ENCODE measurements around the gene LARGE2.

Gene LARGE2

DNA sequence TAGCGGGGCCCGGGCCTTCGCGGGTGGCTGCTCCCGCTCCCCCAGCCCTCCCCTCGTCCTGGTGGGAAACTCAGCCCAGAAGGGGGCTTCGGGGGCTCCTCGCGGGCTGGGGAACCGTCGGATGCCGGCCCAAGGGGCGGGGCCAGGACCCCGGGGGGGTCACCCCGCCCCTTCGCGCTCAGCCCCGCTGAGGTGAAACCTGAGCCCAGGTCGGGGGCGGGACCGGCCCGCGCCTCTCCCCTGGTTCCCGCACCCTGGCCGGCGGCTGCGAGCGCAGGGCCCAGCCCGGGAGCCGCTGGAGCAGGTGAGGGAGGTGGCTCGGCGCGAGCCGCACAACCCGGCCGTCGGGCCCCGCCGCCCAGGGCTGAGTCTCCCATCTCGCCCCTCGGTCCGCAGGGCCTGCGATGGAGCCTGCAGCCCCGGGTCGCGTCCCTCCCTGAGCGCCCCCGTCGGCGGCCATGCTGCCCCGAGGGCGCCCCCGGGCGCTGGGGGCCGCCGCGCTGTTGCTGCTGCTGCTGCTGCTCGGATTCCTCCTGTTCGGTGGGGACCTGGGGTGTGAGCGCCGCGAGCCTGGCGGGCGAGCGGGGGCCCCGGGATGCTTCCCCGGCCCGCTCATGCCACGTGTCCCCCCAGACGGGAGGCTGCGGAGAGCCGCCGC, at the start of gene LARGE2:
TSS of gene LARGE2 (plus strand) at position 232 of the 658 bp plus-strand sequence. CDS start at position 459, 227 bp downstream.
- no peak for DNase-seq

DNA sequence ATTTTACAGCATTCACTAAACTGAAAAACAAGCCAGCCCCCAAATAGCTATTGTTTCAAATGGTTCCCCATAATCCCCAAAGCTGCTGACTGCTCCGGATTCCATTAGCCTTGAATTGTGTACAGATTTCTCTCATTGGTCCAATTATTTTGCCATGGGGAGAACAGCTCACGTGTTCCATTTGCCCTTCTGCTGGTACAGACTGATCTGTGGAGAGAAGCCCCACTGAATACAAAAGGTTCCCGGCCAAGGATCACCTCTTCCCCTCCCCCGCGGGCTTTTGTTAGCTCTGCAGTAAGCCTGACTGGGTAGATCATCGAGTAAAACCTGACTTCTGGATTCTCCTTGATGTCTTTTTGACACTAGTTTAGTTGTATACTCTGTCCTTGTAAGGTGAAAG, 46.1 kb upstream of the LARGE2 start:
- DNase-seq: no peak

DNA sequence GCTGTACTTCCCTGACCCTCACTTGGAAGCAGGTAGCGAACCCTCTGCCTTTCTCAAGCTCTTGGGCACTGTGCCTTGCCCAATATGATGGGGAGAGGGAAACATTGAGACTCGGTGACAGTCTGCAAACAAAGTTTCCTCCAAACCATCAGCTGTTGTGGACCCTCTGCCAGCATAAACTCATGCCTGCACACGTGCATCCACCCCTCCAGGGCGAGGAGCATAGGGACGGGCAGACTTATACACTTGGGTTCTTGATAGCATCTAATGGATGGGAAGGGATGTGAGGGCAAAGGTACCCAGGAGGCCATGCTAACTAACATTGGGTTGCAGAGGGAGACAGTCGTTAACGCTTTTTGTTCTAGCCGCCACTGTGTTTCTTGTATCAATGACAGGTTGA, 45.2 kb upstream of the LARGE2 start:
- no peak for DNase-seq

DNA sequence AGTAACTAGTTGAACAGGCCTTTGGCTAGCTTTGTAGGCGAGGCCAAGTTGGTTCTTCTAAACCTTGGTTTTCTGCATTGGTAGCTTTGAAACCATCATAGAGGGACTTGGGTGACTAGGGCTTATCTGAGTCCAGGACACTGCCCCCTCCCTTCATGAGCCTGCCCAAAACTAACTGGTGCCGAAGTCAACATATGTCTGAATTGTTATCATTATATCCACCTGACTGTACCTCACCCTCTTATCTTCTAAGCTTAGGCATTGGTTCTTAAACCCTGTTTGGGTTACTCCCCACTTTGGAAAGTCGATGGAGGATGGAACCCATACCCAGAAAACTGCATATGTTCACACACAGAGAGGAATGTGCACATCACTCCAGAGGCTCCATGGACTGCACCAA, 44.6 kb upstream of the LARGE2 start:
- no peak for DNase-seq

DNA sequence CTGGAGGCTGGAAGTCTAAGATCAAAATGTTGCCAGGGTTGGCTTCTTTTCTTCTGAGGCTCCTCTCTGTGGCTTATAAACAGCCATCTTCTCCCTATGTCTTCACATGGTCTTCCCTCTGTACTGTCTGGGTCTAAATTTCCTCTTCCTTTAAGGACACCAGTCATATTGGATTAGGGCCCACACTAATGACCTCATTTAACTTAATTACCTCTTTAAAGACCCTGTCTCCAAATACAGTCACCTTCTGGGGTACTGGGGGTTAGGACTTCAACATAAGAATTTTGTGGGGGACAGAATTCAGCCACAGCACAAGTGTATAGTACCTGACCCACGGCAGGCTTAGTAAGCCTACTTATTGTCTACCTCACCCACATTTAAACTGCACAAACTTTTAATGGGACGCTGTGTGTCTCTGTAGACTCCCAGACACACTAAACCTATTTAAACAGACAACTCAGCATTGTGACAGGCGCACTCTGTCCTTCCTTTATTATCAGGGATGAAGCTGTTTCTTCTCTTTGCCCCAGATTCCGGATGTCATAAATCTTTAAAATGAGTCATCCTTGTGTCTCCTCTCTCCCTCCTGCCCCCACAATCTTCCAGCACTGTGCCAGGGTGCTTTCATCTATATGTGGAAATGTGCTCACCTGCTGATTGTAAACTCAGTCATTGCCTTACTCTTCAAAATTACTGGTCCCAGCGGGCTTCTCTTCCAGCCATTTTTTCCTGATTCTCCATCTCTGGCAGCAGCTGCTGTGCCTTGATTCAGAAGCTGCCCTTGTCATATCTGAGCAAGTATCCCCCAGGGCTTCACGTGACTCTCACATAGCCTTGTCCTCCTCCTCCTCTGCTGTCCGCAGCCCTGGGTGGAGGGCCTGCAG, 42.4 kb upstream of the LARGE2 start:
- DNase-seq: no peak

- no peak for DNase-seq
Observed at GRCh38 chr11:45880772-45881570, 41.5 kb upstream of the LARGE2 start.

- no peak for DNase-seq
Observed at GRCh38 chr11:45881708-45882368, 40.6 kb upstream of the LARGE2 start.

DNA sequence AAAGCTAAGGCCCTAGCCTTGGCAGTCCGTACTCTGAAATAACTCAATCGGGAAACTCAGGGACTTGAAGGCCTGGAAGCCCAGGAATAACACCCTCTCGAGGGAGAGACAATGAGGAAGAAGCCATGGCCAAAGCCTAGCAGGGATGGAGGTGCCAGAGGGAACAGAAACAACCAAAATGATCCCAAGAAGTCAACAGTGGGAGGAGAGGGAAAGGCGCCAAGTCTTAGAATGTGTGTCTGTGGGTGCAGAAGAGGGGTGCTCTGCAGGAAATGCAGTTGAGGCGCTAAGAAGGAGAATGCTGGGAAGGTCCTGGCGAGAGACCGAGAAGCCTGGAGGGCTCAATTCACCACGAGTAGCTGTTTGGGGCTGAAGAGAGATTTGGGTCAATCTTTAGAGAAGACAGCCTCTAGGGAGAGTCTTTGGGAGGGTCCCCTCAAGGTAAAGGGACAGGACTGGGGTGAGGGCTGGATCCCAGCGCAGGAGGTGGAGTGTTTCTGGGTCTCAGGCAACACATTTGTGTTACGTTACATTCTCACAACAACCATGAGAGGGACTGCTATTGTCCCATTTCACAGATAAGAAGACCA, 37.8 kb upstream of the LARGE2 start:
- DNase-seq: no peak

GRCh38 chr11:45885274-45885920, 37.1 kb upstream of the LARGE2 start, which contains the start of gene MAPK8IP1:
Gene MAPK8IP1 (plus strand): TSS chr11:45885651. CDS start chr11:45885821, 170 bp downstream.
- DNase-seq: no peak

- no peak for DNase-seq
Observed at GRCh38 chr11:45885921-45886721, 36.3 kb upstream of the LARGE2 start.

DNA sequence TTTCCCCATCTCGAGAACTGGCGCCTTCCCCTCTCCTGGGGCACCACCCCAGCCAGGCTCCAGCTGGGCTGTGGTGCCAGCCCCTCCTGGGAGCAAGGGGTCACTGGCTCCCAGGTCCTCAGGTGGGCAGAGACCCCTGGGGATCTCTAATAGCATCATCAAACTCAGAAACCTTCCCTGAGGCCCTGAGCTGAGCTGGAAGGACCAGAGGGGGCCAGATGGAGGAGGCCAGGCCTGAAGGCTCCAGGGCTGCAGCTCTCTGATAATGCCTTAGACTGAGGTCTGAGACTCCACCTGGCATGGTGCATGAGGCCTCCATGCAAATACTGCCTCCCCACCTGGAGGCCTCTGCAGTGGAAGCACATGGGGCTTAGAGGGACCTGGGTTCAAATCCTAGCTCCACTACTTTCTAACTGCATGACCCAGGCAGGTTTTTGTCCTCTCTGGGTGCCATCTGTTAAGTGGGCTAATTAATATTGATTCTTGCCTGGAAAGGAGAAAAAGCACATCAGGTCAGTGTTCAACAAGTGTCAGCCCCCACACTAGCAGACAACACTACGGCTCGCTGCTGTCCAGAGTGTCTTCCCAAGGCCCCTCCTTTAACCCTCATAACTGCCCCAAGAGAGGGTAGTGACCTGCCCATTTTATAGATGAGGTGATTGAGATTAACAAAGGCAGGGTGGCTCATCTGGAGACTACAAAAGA, 35.5 kb upstream of the LARGE2 start:
- no peak for DNase-seq

DNA sequence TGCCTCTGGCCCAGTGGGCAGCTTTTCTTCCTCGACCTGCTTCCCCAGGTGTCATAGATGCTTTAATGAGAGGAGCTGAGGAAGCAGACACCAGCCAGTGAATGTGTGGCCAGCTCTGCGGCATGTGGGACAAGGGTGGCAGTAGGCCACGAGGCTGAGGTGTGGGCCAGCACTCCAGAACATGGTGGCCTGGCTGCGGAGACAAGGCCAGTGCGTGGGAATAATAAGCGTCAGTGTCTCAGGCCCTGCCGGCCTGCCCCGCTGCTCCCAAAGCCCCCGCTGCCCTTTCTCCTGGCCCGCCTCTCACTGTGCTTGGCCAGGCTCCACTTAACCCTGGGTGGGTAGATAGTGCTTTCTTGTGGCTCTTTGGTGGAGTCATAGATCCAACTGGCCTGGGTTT, 34.9 kb upstream of the LARGE2 start:
- DNase-seq: no peak

GRCh38 chr11:45889555-45889954, 32.9 kb upstream of the LARGE2 start:
- DNase-seq: no peak

GRCh38 chr11:45889966-45890365, 32.5 kb upstream of the LARGE2 start:
- DNase-seq: no peak

DNA sequence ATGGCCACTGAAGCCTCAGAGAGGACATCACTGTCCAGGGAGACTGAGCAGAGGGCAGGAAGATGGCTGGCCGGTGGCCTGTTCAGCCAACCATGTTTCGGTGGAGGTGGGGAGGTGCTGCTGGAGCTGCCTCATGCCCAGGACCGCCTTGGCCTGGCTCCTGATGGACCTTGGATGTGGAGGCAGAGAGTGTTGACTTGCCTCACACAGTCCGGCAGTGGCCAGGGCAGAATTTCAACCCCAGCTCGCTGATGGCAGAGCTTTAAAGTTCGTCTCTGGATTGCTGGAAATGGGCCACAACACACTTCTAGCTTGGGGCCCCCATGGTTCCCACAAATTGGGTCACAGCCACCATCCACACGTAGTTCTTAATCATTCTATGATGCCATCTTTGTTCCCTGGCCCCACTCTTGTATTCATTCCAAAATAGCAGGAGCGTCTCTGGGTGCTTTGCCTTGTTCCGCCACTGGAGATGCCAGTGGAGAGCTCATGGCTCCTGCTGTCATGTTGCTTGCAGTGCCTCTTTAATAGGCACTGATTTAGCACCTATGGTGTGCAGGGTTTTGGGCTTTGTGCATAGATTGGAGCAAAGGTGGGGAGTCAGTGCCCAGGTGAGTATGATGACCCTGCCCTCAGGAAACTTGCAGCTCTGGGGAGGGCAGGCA, 31.4 kb upstream of the LARGE2 start:
- no peak for DNase-seq

- DNase-seq: no peak
Observed at GRCh38 chr11:45892856-45893255, 29.6 kb upstream of the LARGE2 start.

DNA sequence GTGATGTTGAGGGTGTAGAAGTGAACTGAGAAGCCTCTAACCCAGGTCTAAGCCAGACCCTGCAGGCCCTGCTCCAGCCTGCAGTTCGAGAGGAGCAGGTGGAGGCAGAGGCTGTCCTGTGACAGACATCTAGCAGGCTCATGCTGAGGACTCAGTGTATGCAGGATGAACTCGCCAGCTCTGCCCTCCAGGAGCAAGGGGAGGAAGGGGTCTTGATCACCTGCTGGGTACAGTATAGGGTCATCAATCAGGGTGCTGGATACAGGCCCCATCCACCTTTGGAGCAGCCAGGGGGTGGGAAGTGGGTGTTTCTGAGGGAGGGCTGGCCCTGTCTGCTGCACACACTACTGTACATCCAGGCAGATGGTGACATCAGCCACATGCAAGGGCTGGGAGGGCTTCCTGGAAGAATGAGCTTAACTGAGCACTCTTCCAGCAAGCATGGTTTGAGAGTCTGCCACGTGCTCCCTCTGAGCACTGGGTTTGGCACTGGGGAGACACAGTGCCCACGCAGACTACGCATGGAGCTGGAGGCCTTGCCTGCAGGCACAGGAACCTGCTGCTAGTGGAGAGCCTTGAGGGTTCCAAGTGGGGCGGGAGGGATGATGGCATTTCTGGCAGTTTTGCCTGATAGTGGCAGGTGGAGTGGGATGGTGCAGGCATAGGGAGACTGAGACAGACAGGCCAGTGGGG, 27.8 kb upstream of the LARGE2 start:
- DNase-seq: no peak

- no peak for DNase-seq
Observed at GRCh38 chr11:45895553-45896259, 26.8 kb upstream of the LARGE2 start.
